ENCODE measurements around the gene DNPH1.

Gene DNPH1

DNA sequence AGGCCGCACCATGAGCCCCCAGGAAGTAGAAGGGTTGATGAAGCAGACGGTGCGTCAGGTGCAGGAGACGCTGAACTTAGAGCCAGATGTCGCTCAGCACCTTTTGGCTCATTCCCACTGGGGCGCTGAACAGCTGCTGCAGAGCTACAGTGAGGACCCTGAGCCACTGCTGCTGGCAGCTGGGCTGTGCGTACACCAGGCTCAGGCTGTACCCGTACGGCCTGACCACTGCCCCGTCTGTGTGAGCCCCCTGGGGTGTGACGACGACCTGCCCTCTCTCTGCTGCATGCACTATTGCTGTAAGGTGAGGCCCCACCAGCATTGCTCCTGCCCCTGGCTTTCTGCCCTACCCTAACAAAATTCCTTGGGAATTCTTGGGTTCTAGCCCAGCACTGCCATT is 13.1 kb downstream of the DNPH1 start:
- no peak for DNase-seq (ENCODE audit: low spot score)

- no peak for DNase-seq (ENCODE audit: low spot score)
Measured at GRCh38 chr6:43215066-43215465, 14.2 kb downstream of the DNPH1 start.

- DNase-seq (ENCODE audit: low spot score): no peak
Measured at GRCh38 chr6:43213431-43213830, 15.8 kb downstream of the DNPH1 start.

DNA sequence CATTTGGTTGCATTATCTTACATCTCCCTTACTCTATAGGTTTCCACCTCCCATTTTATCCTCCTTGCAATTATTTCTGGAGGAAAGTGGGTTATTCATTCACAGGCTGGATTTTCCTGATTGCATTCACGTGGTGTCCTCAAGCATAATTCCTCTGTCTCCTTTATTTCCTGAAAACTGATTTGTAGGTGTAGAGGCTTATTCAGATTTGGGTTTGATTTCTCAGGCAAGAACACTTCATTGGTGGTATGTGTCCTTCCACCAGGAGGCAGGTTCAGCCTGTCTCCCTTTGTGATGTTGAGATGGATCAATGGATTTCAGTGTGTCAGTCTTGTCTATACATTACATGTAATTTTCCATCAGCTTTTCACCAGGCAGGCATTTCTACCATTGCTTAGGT is 17.3 kb downstream of the DNPH1 start:
- no peak for DNase-seq (ENCODE audit: low spot score)

- no peak for DNase-seq (ENCODE audit: low spot score)
Measured at GRCh38 chr6:43207286-43207685, 22.0 kb downstream of the DNPH1 start.

DNA sequence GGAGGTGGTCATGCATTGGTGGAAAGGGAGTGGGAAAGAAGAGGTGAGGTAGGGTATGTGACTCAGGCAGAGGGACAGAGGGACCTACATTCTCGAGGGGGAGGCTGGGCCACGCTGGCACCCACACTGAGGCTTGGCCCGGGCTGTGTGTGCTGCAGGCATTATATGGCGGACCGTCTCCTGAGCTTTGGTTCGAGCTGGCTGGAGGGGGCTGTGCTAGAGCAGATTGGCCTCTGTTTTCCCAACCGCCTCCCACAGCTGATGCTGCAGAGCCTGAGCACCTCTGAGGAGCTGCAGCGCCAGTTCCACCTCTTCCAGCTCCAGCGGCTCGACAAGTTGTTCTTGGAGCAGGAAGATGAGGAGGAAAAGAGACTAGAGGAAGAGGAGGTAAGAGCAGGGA is 23.4 kb downstream of the DNPH1 start:
- DNase-seq (ENCODE audit: low spot score): no peak

- DNase-seq (ENCODE audit: low spot score): no peak
Measured at GRCh38 chr6:43204271-43205105, 24.8 kb downstream of the DNPH1 start.

- no peak for DNase-seq (ENCODE audit: low spot score)
Measured at GRCh38 chr6:43203718-43204095, 25.6 kb downstream of the DNPH1 start.

DNA sequence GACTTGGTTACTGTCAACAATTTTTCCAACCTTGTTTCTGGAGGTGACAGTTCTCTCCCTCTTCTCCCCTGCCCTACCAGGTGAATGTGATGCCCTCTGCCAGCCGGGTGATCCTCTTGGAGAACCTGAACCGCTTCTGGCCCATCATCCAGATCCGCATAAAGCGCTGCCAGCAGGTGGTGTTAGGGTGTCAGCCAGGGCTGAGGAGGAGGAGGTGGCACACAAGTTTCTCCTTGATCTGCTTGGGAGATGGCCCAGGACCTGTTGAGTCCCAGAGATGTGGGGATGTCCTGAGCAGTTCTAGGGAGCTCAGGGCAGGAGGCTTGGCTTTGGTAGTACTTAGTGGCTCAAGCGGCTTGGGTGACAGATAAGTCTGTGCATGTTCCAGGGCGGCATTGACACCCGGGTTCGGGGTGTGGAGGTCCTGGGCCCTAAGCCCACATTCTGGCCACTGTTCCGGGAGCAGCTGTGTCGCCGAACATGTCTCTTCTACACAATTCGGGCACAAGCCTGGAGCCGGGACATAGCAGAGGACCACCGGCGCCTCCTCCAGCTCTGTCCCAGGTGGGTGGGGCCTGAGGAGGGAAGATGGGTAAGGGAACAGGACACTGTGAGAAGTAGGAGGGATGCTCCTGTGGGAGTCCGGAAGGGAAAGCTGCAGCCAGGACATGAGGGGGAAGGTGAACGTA is 26.1 kb downstream of the DNPH1 start:
- DNase-seq (ENCODE audit: low spot score): no peak

DNA sequence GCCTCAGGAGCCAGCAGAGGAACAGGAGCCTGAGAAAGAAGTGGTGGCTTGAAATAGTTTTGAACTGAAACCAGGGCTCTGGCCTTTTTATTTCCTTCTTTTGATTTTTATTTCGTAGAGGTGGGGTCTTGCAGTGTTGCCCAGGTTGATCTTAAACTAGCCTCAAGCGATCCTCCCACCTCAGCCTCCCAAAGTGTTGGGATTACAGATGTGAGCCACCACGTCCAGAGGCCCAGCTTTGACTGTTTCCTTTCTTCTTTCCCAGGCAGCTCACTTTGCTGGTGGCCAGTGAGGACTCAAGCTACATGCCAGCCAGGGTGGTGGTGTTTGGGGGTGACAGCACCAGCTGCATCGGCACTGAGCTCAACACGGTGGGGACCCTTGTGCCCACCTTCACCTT is 26.8 kb downstream of the DNPH1 start:
- no peak for DNase-seq (ENCODE audit: low spot score)

DNA sequence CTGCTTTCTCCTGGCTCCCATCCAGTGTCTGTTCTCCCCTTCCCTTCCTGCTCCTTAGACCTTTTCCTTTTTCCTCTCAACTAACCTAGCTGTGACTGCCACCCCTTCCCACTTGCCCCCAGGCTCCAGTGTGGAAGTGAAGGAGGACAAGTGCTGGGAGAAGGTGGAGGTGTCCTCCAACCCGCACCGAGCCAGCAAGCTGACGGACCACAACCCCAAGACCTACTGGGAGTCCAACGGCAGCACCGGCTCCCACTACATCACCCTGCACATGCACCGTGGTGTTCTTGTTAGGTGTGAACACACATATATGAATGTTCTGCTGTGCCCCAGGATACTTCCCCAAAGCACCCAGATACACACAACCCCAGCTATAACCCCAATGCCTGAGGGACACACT is 28.7 kb downstream of the DNPH1 start:
- no peak for DNase-seq (ENCODE audit: low spot score)

- no peak for DNase-seq (ENCODE audit: low spot score)
Measured at GRCh38 chr6:43199912-43200311, 29.4 kb downstream of the DNPH1 start.

DNA sequence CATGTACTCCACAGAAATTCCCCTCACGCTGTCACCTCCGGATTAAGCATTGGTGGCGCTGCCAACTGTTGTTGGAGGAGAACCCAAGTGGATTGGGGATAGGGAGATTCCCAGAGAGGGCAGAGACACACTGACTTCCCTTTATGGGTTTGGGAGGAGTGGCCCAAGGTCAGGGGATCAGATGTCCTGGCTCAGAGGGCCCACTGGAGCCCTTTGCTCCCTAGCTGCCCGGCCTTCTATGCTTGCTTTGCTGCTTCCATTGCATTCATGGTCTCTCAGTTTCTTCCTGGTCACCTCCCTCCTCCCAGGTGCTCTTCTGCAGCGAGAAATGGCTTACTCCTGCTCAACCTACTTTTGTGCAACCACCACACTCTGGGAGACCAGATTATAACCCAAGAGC is 32.9 kb downstream of the DNPH1 start:
- no peak for DNase-seq (ENCODE audit: low spot score)

- DNase-seq (ENCODE audit: low spot score): no peak
Measured at GRCh38 chr6:43193929-43194328, 35.4 kb downstream of the DNPH1 start.

- DNase-seq (ENCODE audit: low spot score): no peak
Measured at GRCh38 chr6:43192911-43193310, 36.4 kb downstream of the DNPH1 start.

DNA sequence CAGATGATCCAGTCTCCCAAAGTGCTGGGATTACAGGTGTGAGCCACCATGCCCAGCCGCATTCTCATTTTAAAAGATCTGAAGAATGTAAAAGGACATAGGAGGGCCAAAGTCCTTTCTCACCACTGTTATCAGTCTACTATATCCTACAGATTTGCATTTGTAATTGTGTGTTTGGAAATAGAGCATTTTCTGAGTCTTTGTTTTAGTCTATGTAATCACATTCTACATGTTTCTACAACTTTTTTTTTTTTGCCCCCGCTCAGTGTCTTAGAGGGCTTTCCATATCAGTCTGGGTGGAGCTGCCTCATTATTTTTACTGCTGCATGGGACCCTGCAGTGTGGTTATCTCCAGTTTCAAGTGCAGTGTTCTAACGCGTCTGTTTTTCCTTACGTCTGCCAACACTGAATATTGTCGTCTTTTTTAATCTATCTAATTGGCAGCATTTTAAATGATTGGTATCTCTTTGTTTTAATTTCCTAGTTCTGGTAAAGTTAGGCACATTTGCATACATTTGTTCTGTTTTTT is 39.4 kb downstream of the DNPH1 start:
- DNase-seq (ENCODE audit: low spot score): no peak

DNA sequence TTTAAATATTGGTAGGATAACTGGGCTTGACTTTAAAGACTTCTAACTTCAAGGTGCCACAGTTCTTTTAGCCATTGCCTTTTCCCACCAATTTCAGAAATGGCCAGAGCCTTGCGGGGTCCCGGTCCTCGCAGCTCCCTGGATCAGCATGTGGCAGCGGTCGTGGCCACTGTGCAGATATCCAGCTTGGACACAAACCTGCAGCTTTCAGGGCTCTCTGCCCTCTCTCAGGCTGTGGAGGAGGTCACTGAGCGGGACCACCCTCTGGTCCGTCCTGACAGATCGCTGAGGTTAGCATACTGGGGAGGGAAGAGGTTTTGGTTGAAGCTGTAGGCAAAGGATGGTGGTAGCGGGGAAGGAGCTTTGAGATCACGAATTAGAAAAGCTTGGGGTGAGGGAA is 40.9 kb downstream of the DNPH1 start:
- no peak for DNase-seq (ENCODE audit: low spot score)

GRCh38 chr6:43187821-43188220 is 41.5 kb downstream of the DNPH1 start:
- no peak for DNase-seq (ENCODE audit: low spot score)

GRCh38 chr6:43186706-43187105 is 42.6 kb downstream of the DNPH1 start:
- DNase-seq (ENCODE audit: low spot score): no peak

- no peak for DNase-seq (ENCODE audit: low spot score)
Measured at GRCh38 chr6:43186019-43186418, 43.3 kb downstream of the DNPH1 start.

GRCh38 chr6:43185391-43185985 is 43.8 kb downstream of the DNPH1 start:
- DNase-seq (ENCODE audit: low spot score): no peak

GRCh38 chr6:43184268-43184985 is 44.9 kb downstream of the DNPH1 start:
- no peak for DNase-seq (ENCODE audit: low spot score)

All from SK-N-DZ (cell line).